NB4 (cell line): Measurements from ENCODE around the gene WDR75.

ENCODE experiments used
- POLR2A ChIP-seq: IDR thresholded peaks from 2 replicates; pipeline ENCODE4 v1.6.1; 2011; ENCODE audit warnings: mild to moderate bottlenecking; ENCODE audit not compliant: insufficient read length; ENCODE audit errors: extremely low read depth
- TF ChIP-seq, protein P1 (sequence below): IDR thresholded peaks from one replicate; pipeline ENCODE4 v1.5.1; 2012; ENCODE audit warnings: low read depth, low read length
- TF ChIP-seq, protein P2 (sequence below): IDR thresholded peaks from 2 replicates; pipeline ENCODE4 v1.6.1; 2011; ENCODE audit warnings: low read depth, low read length

DNA sequence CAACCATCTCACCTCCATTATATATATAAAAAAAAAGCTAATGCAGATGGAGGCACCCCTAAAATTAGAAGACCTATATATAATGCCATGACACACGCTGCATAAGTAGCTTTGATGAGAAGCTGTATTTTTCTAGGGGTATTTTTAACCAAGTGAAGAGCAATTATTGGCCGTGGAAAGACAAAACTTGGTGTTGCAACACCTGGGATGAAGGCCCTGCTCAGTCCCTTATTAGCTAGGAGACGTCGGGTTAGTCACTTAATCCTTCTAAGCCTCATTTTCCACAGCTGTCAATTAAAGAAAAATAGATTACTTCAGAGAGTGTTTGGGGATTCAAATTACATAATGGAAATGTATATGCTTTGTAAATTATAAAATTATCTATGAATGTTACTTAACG is 63.0 kb downstream of the WDR75 start:
- TF ChIP-seq, protein P1, sequence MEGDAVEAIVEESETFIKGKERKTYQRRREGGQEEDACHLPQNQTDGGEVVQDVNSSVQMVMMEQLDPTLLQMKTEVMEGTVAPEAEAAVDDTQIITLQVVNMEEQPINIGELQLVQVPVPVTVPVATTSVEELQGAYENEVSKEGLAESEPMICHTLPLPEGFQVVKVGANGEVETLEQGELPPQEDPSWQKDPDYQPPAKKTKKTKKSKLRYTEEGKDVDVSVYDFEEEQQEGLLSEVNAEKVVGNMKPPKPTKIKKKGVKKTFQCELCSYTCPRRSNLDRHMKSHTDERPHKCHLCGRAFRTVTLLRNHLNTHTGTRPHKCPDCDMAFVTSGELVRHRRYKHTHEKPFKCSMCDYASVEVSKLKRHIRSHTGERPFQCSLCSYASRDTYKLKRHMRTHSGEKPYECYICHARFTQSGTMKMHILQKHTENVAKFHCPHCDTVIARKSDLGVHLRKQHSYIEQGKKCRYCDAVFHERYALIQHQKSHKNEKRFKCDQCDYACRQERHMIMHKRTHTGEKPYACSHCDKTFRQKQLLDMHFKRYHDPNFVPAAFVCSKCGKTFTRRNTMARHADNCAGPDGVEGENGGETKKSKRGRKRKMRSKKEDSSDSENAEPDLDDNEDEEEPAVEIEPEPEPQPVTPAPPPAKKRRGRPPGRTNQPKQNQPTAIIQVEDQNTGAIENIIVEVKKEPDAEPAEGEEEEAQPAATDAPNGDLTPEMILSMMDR, result no peak
- no peak for TF ChIP-seq POLR2A
- TF ChIP-seq, protein P2, sequence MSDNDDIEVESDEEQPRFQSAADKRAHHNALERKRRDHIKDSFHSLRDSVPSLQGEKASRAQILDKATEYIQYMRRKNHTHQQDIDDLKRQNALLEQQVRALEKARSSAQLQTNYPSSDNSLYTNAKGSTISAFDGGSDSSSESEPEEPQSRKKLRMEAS, result no peak
